H9 (cell line): ENCODE data around the gene PPP2R3A. TPM values are rescaled to one million over a fixed set of nuclear protein-coding genes. Genes with fewer than 3 reads are reported as not detected.

Source experiments
- DNase-seq: peaks from one replicate; pipeline ENCODE4 v3.0.0-alpha.2; 2017
- H2AFZ ChIP-seq: one replicate; pipeline ENCODE4 v1.6.1; 2013; ENCODE audit warnings: mild to moderate bottlenecking, low read length, control low read depth, moderate library complexity
- H2AK5ac ChIP-seq: 2 replicates; pipeline ENCODE4 v1.6.1; 2013; ENCODE audit warnings: low read length, control low read depth, mixed read lengths; ENCODE audit not compliant: insufficient read length
- H2BK120ac ChIP-seq: one replicate; pipeline ENCODE4 v1.6.1; 2013; ENCODE audit warnings: low read depth, mild to moderate bottlenecking, low read length, control low read depth, inconsistent platforms; ENCODE audit not compliant: poor library complexity, severe bottlenecking
- H2BK12ac ChIP-seq: 2 replicates; pipeline ENCODE4 v1.6.1; 2013; ENCODE audit warnings: low read length, control low read depth, mixed read lengths, low read depth; ENCODE audit not compliant: insufficient read length
- H2BK15ac ChIP-seq: 2 replicates; pipeline ENCODE4 v1.6.1; 2013; ENCODE audit warnings: low read depth, low read length, control low read depth
- H2BK20ac ChIP-seq: one replicate; pipeline ENCODE4 v1.6.1; 2013; ENCODE audit warnings: low read depth, mild to moderate bottlenecking, low read length, control low read depth, inconsistent platforms; ENCODE audit not compliant: poor library complexity, severe bottlenecking
- H2BK5ac ChIP-seq: 2 replicates; pipeline ENCODE4 v1.6.1; 2013; ENCODE audit warnings: low read length, control low read depth, mixed read lengths; ENCODE audit not compliant: insufficient read length
- H3K14ac ChIP-seq: 2 replicates; pipeline ENCODE4 v1.6.1; 2013; ENCODE audit warnings: low read length, control low read depth; ENCODE audit not compliant: insufficient read depth
- H3K18ac ChIP-seq: 2 replicates; pipeline ENCODE4 v1.6.1; 2013; ENCODE audit warnings: low read depth, mild to moderate bottlenecking, mixed read lengths, low read length, control low read depth; ENCODE audit not compliant: insufficient read length
- H3K23ac ChIP-seq: 2 replicates; pipeline ENCODE4 v1.6.1; 2013; ENCODE audit warnings: low read length, control low read depth, mixed read lengths, low read depth; ENCODE audit not compliant: insufficient read length
- H3K23me2 ChIP-seq: 2 replicates; pipeline ENCODE4 v1.6.1; 2013; ENCODE audit warnings: low read depth, mild to moderate bottlenecking, mixed read lengths, low read length, control low read depth; ENCODE audit not compliant: insufficient read length, poor library complexity, severe bottlenecking
- H3K27ac ChIP-seq: 2 replicates; pipeline ENCODE4 v1.5.1; 2013; ENCODE audit warnings: low read length, control low read depth, mixed read lengths, low read depth; ENCODE audit not compliant: insufficient read length
- H3K27me3 ChIP-seq: 2 replicates; pipeline ENCODE4 v1.6.1; 2013; ENCODE audit warnings: low read length, control low read depth, inconsistent platforms; ENCODE audit not compliant: insufficient read depth
- H3K4ac ChIP-seq: 2 replicates; pipeline ENCODE4 v1.6.1; 2013; ENCODE audit warnings: low read depth, mild to moderate bottlenecking, control low read depth, inconsistent platforms, low read length, moderate library complexity
- H3K4me1 ChIP-seq: 2 replicates; pipeline ENCODE4 v1.6.1; 2013; ENCODE audit warnings: low read length, control low read depth, inconsistent platforms; ENCODE audit not compliant: insufficient read depth
- H3K4me2 ChIP-seq: 2 replicates; pipeline ENCODE4 v1.6.1; 2013; ENCODE audit warnings: low read length, control low read depth, mixed read lengths; ENCODE audit not compliant: insufficient read length, insufficient read depth
- H3K56ac ChIP-seq: 2 replicates; pipeline ENCODE4 v1.6.1; 2013; ENCODE audit warnings: low read depth, mild to moderate bottlenecking, mixed read lengths, low read length, control low read depth; ENCODE audit not compliant: insufficient read length
- H3K79me1 ChIP-seq: 2 replicates; pipeline ENCODE4 v1.6.1; 2013; ENCODE audit warnings: low read depth, mild to moderate bottlenecking, moderate library complexity, low read length, control low read depth, inconsistent platforms; ENCODE audit not compliant: insufficient read depth, poor library complexity, severe bottlenecking
- H3K79me2 ChIP-seq: 2 replicates; pipeline ENCODE4 v1.6.1; 2013; ENCODE audit warnings: low read length, control low read depth, inconsistent platforms; ENCODE audit not compliant: insufficient read depth
- H3K9ac ChIP-seq: 2 replicates; pipeline ENCODE4 v1.6.1; 2013; ENCODE audit warnings: low read length, control low read depth, mixed read lengths; ENCODE audit not compliant: insufficient read length; ENCODE audit errors: extremely low read depth
- H3K9me3 ChIP-seq: one replicate; pipeline ENCODE4 v1.6.1; 2013; ENCODE audit warnings: low read depth, low read length, inconsistent platforms; ENCODE audit not compliant: control insufficient read depth
- H3T11ph ChIP-seq: one replicate; pipeline ENCODE4 v1.6.1; 2013; ENCODE audit warnings: mild to moderate bottlenecking, low read length, control low read depth, inconsistent platforms
- H4K20me1 ChIP-seq: one replicate; pipeline ENCODE4 v1.6.1; 2013; ENCODE audit not compliant: control insufficient read depth, insufficient read length, insufficient read depth
- H4K5ac ChIP-seq: 2 replicates; pipeline ENCODE4 v1.6.1; 2013; ENCODE audit warnings: low read depth, mild to moderate bottlenecking, mixed read lengths, low read length, control low read depth; ENCODE audit not compliant: insufficient read length
- H4K8ac ChIP-seq: replicated peaks from 2 replicates; pipeline ENCODE4 v1.6.1; 2013; ENCODE audit warnings: low read length, control low read depth, mixed read lengths, low read depth; ENCODE audit not compliant: insufficient read length
- H4K91ac ChIP-seq: 2 replicates; pipeline ENCODE4 v1.6.1; 2013; ENCODE audit warnings: low read depth, mild to moderate bottlenecking, moderate library complexity, mixed read lengths, low read length, control low read depth; ENCODE audit not compliant: insufficient read length
- H3K27ac Mint-ChIP-seq, 3 experiments: 2 replicates in 2 of 3; 3 replicates in 1 of 3; pipeline ENCODE4 v1.8.0; 2020 to 2021; ENCODE audit warnings: mixed read lengths in 3 of 3, mild to moderate bottlenecking in 1 of 3, moderate library complexity in 1 of 3
- H3K27me3 Mint-ChIP-seq: 2 replicates; pipeline ENCODE4 v1.8.0; 2021; ENCODE audit warnings: low read depth, mild to moderate bottlenecking, moderate library complexity, mixed read lengths
- H3K36me3 Mint-ChIP-seq, 3 experiments: 2 replicates in 2 of 3; 3 replicates in 1 of 3; pipeline ENCODE4 v1.8.0; 2020 to 2021; ENCODE audit warnings: low read depth in 3 of 3, mixed read lengths in 3 of 3; ENCODE audit not compliant: insufficient read depth in 1 of 3
- H3K4me1 Mint-ChIP-seq, 2 experiments: 2 replicates each; pipeline ENCODE4 v1.8.0; 2020; ENCODE audit warnings: mixed read lengths in 2 of 2
- H3K4me3 Mint-ChIP-seq, 2 experiments: 2 replicates in 1 of 2; 3 replicates in 1 of 2; pipeline ENCODE4 v1.8.0; 2020 to 2021; ENCODE audit warnings: mild to moderate bottlenecking in 2 of 2, mixed read lengths in 2 of 2, moderate library complexity in 1 of 2
- H3K9me3 Mint-ChIP-seq, 2 experiments: 2 replicates in 1 of 2; 3 replicates in 1 of 2; pipeline ENCODE4 v1.8.0; 2020; ENCODE audit warnings: mild to moderate bottlenecking in 2 of 2, mixed read lengths in 2 of 2, moderate library complexity in 1 of 2
- WGBS: extraction: QIAGEN DNeasy Blood & Tissue Kit; methylation state at CpG from one replicate; pipeline ENCODE4 v1.1.7; 2013; ENCODE audit warnings: missing lambda C conversion rate, low lambda C conversion rate, mixed read lengths; ENCODE audit not compliant: insufficient read length; ENCODE audit errors: extremely low coverage; 5-methylcytosine and 5-hydroxymethylcytosine counted together
- total RNA-seq: library from RNA; stranded (reverse); gene quantifications from 2 replicates; pipeline ENCODE4 v1.2.1, GENCODE V29; 2021
- TF ChIP-seq, protein P1 (sequence below): fragments of 200-600 bp; sonication (generic); conservative IDR thresholded peaks from 3 replicates; pipeline ENCODE4 v1.8.0; 2021; ENCODE audit warnings: antibody characterized with exemption, mild to moderate bottlenecking

Gene PPP2R3A
- total RNA-seq, 1 experiment from 2014 or later = 12.4 TPM

DNA sequence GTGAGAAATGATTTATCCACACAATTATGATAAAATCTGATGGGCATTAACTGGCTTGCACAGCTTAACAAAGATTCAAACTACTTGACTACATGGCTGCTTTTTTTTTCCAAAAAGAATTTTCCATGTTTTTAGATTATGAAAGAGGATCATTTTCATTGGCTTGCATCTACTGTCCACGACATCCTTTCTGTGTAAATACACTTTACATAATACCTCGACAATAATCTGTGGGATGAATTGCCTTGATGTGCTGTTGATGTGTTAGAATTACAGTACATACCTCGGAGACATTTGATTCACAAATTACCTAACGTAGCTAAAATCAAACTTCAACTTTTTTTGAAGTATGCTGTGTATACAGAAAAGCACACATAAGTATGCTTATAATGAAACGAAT is 104.4 kb downstream of the PPP2R3A start:
- Mint-ChIP-seq H3K27me3 (no peaks in the 10 kb centered on the region), H3K9me3 (no peaks in the 10 kb centered on the region), H3K27ac (no peak overlapping the region), H3K4me3 (no peak overlapping the region), H3K36me3 (peaks cover 0 to 18% (median 5%) of the 10 kb centered on the region in 3 experiments; a peak in 5 of 7 replicates), H3K4me1 (no peaks in the 10 kb centered on the region)
- no peak overlapping the region for H4K5ac ChIP-seq
- H3K27ac ChIP-seq = no peak overlapping the region
- no peaks in the 10 kb centered on the region for H3K4me1 ChIP-seq
- H2BK120ac ChIP-seq = no peak overlapping the region
- H3K4me2 ChIP-seq = no peak overlapping the region
- no peaks in the 10 kb centered on the region for H4K20me1 ChIP-seq
- no peaks in the 10 kb centered on the region for H3K9me3 ChIP-seq
- no peak overlapping the region for H2BK15ac ChIP-seq
- WGBS = no CpG with 5 or more reads among the region's 5 CpGs
- H3K56ac ChIP-seq = no peak overlapping the region
- no peak for DNase-seq
- no peak overlapping the region for H2BK5ac ChIP-seq
- H2AFZ ChIP-seq = no peak overlapping the region
- no peak overlapping the region for H3K9ac ChIP-seq
- H4K91ac ChIP-seq = no peak overlapping the region
- no peak overlapping the region for H2BK12ac ChIP-seq
- H3K79me2 ChIP-seq = no peaks in the 10 kb centered on the region
- H2AK5ac ChIP-seq = no peak overlapping the region
- no peak overlapping the region for H3K18ac ChIP-seq
- TF ChIP-seq, protein P1, sequence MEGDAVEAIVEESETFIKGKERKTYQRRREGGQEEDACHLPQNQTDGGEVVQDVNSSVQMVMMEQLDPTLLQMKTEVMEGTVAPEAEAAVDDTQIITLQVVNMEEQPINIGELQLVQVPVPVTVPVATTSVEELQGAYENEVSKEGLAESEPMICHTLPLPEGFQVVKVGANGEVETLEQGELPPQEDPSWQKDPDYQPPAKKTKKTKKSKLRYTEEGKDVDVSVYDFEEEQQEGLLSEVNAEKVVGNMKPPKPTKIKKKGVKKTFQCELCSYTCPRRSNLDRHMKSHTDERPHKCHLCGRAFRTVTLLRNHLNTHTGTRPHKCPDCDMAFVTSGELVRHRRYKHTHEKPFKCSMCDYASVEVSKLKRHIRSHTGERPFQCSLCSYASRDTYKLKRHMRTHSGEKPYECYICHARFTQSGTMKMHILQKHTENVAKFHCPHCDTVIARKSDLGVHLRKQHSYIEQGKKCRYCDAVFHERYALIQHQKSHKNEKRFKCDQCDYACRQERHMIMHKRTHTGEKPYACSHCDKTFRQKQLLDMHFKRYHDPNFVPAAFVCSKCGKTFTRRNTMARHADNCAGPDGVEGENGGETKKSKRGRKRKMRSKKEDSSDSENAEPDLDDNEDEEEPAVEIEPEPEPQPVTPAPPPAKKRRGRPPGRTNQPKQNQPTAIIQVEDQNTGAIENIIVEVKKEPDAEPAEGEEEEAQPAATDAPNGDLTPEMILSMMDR = no peak
- H3K14ac ChIP-seq = no peak overlapping the region
- no peak overlapping the region for H3T11ph ChIP-seq
- no peak overlapping the region for H2BK20ac ChIP-seq
- no peak overlapping the region for H3K4ac ChIP-seq
- H3K23ac ChIP-seq = no peak overlapping the region
- H3K79me1 ChIP-seq = no peaks in the 10 kb centered on the region
- H3K23me2 ChIP-seq = no peaks in the 10 kb centered on the region
- no peak overlapping the region for H4K8ac ChIP-seq
- no peaks in the 10 kb centered on the region for H3K27me3 ChIP-seq
